Tibial nerve (tissue), 4 donors: ENCODE results near the gene CA5A. TPM values are rescaled to one million over a fixed set of nuclear protein-coding genes. Genes with fewer than 3 reads are reported as not detected.
"Not testable (repeated sequence)": the region's sequence is repeated elsewhere in the genome, so short reads cannot be mapped to it uniquely, and the experiment has no call there.

Source experiments
- DNase-seq, 2 donors: peaks; one replicate each; pipeline ENCODE4 v3.0.0-alpha.2; 2019; ENCODE audit warnings: low spot score in 2 of 2
- H3K27ac ChIP-seq, 4 donors: fragments of 200-600 bp; sonication (generic) in 3 of 4; one replicate each; pipeline ENCODE4 v1.5.1; 2017 to 2019; ENCODE audit warnings: mild to moderate bottlenecking in 1 of 4
- H3K27me3 ChIP-seq, 2 donors: fragments of 200-600 bp; sonication (generic) in 1 of 2; one replicate each; pipeline versions ENCODE4 v1.5.1 to v1.6.0; 2017 to 2019
- H3K36me3 ChIP-seq, 3 donors: fragments of 200-600 bp; sonication (generic); one replicate each; pipeline ENCODE4 v1.5.1; 2018 to 2019
- H3K4me1 ChIP-seq, 4 donors: fragments of 200-600 bp; sonication (generic) in 3 of 4; one replicate each; pipeline ENCODE4 v1.5.1; 2017 to 2019
- H3K4me3 ChIP-seq, 4 donors: fragments of 200-600 bp; sonication (generic) in 3 of 4; one replicate each; pipeline ENCODE4 v1.5.1; 2017 to 2019; ENCODE audit warnings: mild to moderate bottlenecking in 1 of 4, moderate library complexity in 1 of 4
- H3K9me3 ChIP-seq, 4 donors: fragments of 200-600 bp; sonication (generic) in 3 of 4; one replicate each; pipeline ENCODE4 v1.5.1; 2017 to 2019
- EP300 ChIP-seq, 2 donors: sonication (generic); formaldehyde crosslinking; IDR thresholded peaks; one replicate each; pipeline ENCODE4 v1.6.1; 2017; ENCODE audit warnings: antibody characterized with exemption in 2 of 2, mild to moderate bottlenecking in 1 of 2
- POLR2A ChIP-seq, 2 donors: fragments of 450-650 bp; IDR thresholded peaks; one replicate each; pipeline ENCODE4 v1.6.1; 2017; ENCODE audit warnings: antibody characterized with exemption in 2 of 2, mild to moderate bottlenecking in 2 of 2, moderate library complexity in 2 of 2
- WGBS, 2 donors: methylation state at CpG; one replicate each; pipeline ENCODE4 v1.1.5; 2018; 5-methylcytosine and 5-hydroxymethylcytosine counted together
- total RNA-seq, 4 donors: library from RNA; depleted of rRNA; stranded (reverse); fragments of >200 nt; gene quantifications; one replicate each; pipeline ENCODE4 v1.1.0, GENCODE V29; 2016
- TF ChIP-seq, protein P1 (sequence below), 5 experiments: fragments of 200-600 bp in 3 of 5; fragments of 450-650 bp in 2 of 5; sonication (generic) in 3 of 5; IDR thresholded peaks; one replicate each; pipeline ENCODE4 v1.5.1; 2016 to 2019; ENCODE audit warnings: antibody characterized with exemption in 5 of 5, mild to moderate bottlenecking in 3 of 5, moderate library complexity in 2 of 5

Gene CA5A
- total RNA-seq, 4 donors from 2014 or later, result not detected

DNA sequence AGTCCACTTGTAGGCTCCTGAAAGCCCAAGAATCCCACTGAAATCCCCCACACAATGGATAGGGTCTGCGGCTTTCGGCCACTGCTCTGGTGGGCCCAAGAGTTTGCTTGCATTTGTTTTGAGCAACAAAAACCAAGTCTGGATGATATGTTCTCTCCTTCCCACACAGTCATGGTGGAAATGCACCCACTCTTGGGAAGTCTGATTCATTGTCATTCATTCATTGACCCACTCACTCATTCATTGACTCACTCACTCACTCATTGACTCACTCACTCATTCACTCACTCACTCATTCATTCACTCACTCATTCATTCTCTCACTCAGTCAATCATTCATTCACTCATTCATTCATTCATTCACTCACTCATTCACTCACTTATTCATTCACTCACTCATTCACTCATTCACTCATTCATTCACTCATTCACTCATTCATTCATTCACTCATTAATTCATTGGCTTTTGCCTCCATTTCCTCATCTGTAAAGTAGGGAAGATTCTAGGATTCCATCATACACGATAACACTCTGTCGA is 2.2 kb upstream of the CA5A start:
- WGBS, 2 donors, result 95 to 96% methylated on average over 4 of the region's 4 CpGs
- H3K27ac ChIP-seq, result no peak overlapping the region
- H3K4me1 ChIP-seq, result no peaks in the 10 kb centered on the region
- no peak overlapping the region for H3K4me3 ChIP-seq
- no peaks in the 10 kb centered on the region for H3K9me3 ChIP-seq
- H3K36me3 ChIP-seq, result no peaks in the 10 kb centered on the region
- no peak for TF ChIP-seq EP300 (IDR thresholded peaks at IDR 0.05)
- no peak for TF ChIP-seq POLR2A (IDR thresholded peaks at IDR 0.05)
- TF ChIP-seq, protein P1, sequence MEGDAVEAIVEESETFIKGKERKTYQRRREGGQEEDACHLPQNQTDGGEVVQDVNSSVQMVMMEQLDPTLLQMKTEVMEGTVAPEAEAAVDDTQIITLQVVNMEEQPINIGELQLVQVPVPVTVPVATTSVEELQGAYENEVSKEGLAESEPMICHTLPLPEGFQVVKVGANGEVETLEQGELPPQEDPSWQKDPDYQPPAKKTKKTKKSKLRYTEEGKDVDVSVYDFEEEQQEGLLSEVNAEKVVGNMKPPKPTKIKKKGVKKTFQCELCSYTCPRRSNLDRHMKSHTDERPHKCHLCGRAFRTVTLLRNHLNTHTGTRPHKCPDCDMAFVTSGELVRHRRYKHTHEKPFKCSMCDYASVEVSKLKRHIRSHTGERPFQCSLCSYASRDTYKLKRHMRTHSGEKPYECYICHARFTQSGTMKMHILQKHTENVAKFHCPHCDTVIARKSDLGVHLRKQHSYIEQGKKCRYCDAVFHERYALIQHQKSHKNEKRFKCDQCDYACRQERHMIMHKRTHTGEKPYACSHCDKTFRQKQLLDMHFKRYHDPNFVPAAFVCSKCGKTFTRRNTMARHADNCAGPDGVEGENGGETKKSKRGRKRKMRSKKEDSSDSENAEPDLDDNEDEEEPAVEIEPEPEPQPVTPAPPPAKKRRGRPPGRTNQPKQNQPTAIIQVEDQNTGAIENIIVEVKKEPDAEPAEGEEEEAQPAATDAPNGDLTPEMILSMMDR (IDR thresholded peaks at IDR 0.05), result no peak
- DNase-seq, result no peak
- no peaks in the 10 kb centered on the region for H3K27me3 ChIP-seq

DNA sequence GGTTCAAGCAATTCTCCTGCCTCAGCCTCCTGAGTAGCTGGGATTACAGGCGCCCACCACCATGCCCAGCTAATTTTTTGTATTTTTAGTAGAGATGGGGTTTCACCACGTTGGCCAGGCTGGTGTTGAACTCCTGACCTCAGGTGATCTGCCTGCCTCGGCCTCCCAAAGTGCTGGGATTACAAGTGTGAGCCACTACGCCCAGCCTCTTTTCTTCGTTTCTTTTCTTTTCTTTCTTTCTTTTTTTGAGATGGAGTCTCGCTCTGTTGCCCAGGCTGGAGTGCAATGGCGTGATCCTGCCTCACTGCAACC is 858 bp upstream of the CA5A start:
- H3K4me3 ChIP-seq, H3K4me1 ChIP-seq, H3K27me3 ChIP-seq, DNase-seq, H3K36me3 ChIP-seq, H3K9me3 ChIP-seq, H3K27ac ChIP-seq: not testable (repeated sequence)
- 88% methylated on average over 7 of the region's 7 CpGs for whole genome bisulfite sequencing, 2 donors

DNA sequence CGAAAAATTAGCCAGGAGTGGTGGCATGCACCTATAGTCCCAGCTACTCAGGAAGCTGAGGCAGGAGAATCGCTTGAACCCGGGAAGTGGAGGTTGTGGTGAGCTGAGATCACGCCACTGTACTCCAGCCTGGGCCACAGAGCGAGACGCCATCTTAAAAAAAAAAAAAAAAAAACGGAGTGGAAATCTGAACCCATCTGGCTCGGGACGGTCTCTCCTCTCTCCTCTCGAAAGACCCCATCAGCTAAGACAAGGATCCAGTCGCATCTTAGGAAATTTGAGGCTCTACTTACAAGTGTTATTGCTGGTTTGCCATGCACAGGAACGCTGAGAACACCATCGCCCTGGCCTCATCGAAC is 334 bp downstream of the CA5A start:
- not testable (repeated sequence) for DNase-seq, H3K4me3 ChIP-seq, H3K27me3 ChIP-seq, H3K9me3 ChIP-seq, H3K4me1 ChIP-seq, H3K36me3 ChIP-seq, H3K27ac ChIP-seq
- 88 to 92% methylated on average over 14 of the region's 14 CpGs for WGBS, 2 donors

DNA sequence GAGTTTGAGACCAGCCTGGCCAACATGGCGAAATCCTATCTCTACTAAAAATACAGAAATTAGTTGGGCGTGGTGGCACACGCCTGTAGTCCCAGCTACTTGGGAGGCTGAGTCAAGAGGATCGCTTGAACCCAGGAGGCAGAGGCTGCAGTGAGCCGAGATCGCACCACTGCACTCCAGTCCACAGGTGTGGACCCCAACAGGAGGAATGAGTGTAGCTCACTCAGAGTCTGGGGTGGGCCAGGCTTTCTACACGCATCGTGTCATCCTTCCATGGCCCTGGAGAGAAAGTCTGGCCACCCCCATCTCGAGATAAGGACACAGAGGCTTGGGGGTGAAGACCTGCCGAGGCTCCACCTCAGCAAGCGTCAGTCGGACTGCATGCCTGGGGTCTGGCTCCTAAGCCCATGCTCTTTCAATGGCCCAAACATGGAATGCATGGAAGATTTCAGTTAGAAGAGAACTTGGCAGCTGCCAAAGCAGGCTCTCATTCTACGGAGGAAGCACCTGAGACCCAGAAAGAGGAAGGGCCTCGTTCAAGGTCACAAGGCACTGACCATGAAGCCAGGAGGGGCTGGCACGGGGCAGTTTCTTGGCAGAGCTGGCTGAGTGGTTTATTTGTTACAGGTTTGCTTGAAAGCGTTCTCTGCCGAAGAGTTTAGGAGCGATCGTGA is 1.4 kb downstream of the CA5A start:
- not testable (repeated sequence) for H3K9me3 ChIP-seq, H3K27me3 ChIP-seq, H3K4me3 ChIP-seq, H3K36me3 ChIP-seq, DNase-seq, H3K4me1 ChIP-seq, H3K27ac ChIP-seq
- 86 to 88% methylated on average over 19 of the region's 19 CpGs for WGBS, 2 donors

DNA sequence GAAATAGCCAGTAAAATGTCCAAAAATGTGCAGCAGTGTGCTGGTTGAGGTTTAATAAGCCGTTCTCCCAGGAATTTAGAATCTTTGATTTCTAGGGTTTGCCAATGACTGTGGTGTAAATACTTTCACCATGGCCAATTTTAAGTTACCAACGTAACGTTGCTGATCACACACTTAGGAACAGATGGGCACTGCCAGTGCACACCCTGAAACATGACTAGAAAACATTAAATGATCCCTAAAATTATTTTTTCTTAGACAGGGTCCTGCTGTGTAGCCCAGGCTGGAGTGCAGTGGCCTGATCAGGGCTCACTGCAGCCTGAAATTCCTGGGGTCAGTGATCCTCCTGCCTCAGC is 3.2 kb downstream of the CA5A start:
- H3K4me3 ChIP-seq, result no peak overlapping the region
- no peak for DNase-seq
- H3K36me3 ChIP-seq, result no peaks in the 10 kb centered on the region
- TF ChIP-seq, protein P1 (IDR thresholded peaks at IDR 0.05), result no peak
- no peak for TF ChIP-seq EP300 (IDR thresholded peaks at IDR 0.05)
- TF ChIP-seq POLR2A (IDR thresholded peaks at IDR 0.05), result no peak
- H3K27ac ChIP-seq, result no peak overlapping the region
- 90 to 95% methylated on average over 3 of the region's 3 CpGs for WGBS, 2 donors
- H3K4me1 ChIP-seq, result no peaks in the 10 kb centered on the region
- H3K27me3 ChIP-seq, result no peaks in the 10 kb centered on the region
- H3K9me3 ChIP-seq, result no peaks in the 10 kb centered on the region

DNA sequence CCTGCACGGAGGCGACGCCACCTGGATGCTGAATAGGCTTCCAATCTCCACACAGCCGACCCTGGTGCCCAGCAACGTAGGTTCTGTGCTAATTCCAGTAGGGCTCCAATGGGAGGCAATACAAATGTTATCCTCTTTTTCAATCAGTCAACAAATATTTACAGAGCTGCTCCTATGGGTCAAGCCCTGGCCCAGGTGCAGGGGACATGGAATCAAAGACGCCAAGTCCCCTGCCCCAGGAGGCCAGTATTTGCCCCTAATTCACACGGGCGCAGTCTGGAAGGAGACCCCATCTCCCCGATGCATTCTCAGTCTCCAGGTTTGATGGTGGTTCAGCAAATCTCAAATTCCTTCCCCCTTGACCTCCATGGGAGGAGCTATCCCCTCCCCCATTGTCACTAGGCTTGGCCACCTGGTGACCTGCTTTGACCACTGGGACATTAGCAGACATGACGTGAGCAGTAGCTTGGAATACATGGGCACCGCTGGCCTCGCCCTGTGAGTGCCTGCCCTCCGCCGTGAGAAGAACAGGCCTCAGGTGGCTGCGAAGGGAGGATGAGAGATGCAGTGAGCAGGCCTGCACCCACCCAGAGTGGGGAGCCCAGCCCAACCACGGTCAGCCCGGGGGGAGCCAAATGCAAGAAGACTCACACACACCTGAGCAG is 3.7 kb downstream of the CA5A start:
- H3K27me3 ChIP-seq, H3K4me1 ChIP-seq, H3K36me3 ChIP-seq, DNase-seq, H3K27ac ChIP-seq, H3K4me3 ChIP-seq, H3K9me3 ChIP-seq: not testable (repeated sequence)
- 93 to 94% methylated on average over 11 to 17 of the region's 17 CpGs for WGBS, 2 donors

DNA sequence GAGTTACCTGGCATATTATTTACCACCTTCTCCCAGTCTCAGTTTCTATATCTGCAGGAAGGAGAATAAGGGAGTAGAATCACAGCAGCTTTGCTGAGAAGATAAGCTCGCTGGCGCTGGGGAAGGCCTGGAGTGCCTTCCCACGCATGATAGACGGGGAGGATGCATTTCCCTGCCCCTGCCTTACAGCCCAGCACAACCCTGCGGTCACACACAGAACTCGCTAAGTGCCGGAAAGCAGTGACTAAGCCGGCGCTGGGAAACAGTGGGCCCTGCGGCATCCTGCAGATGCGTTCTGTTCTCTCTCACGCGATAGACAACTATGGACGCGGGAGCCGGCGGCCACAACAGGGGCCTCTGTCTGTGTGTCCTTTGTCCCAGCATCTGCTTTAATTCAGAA is 4.8 kb downstream of the CA5A start:
- 87 to 91% methylated on average over 16 to 17 of the region's 17 CpGs for WGBS, 2 donors
- no peaks in the 10 kb centered on the region for H3K36me3 ChIP-seq
- no peak overlapping the region for H3K27ac ChIP-seq
- no peak for DNase-seq
- TF ChIP-seq, protein P1 (IDR thresholded peaks at IDR 0.05), result no peak
- TF ChIP-seq EP300 (IDR thresholded peaks at IDR 0.05), result no peak
- TF ChIP-seq POLR2A (IDR thresholded peaks at IDR 0.05), result no peak
- peaks cover 0 to 9% of the 10 kb centered on the region in 2 donors for H3K27me3 ChIP-seq
- H3K9me3 ChIP-seq, result no peaks in the 10 kb centered on the region
- H3K4me1 ChIP-seq, result no peaks in the 10 kb centered on the region
- no peak overlapping the region for H3K4me3 ChIP-seq
